DOHH2 (cell line): ENCODE data around the gene HMG20A.

Experiments used
- H3F3A ChIP-seq: fragments of 200-600 bp; sonication (generic), shearing (Covaris generic); 2 replicates; pipeline ENCODE4 v1.6.0; 2016; ENCODE audit warnings: antibody characterized with exemption, mild to moderate bottlenecking; ENCODE audit not compliant: control insufficient read depth, insufficient read depth
- H3K27ac ChIP-seq: fragments of 200-600 bp; sonication (generic); 2 replicates; pipeline ENCODE4 v1.5.1; 2014; ENCODE audit warnings: low read depth, mild to moderate bottlenecking, low read length, moderate library complexity
- H3K27me3 ChIP-seq: fragments of 200-600 bp; sonication (generic); 2 replicates; pipeline ENCODE4 v1.6.1; 2014; ENCODE audit warnings: mild to moderate bottlenecking, low read length, mixed read lengths; ENCODE audit not compliant: control insufficient read depth
- H3K36me3 ChIP-seq: fragments of 200-600 bp; sonication (generic); 2 replicates; pipeline ENCODE4 v1.6.1; 2014; ENCODE audit warnings: mild to moderate bottlenecking, low read length, moderate library complexity, mixed read lengths; ENCODE audit not compliant: control insufficient read depth
- H3K4me1 ChIP-seq: fragments of 200-600 bp; sonication (generic); 2 replicates; pipeline ENCODE4 v1.6.1; 2014; ENCODE audit warnings: mild to moderate bottlenecking, low read length, mixed read lengths; ENCODE audit not compliant: control insufficient read depth
- H3K4me2 ChIP-seq: fragments of 200-600 bp; sonication (generic); 2 replicates; pipeline ENCODE4 v1.6.0; 2014; ENCODE audit warnings: mild to moderate bottlenecking, low read length, moderate library complexity
- H3K4me3 ChIP-seq: fragments of 200-600 bp; sonication (generic); 2 replicates; pipeline ENCODE4 v1.5.1; 2014; ENCODE audit warnings: mild to moderate bottlenecking, low read length, mixed read lengths
- H3K79me2 ChIP-seq: fragments of 200-600 bp; sonication (generic); 2 replicates; pipeline ENCODE4 v1.6.1; 2014; ENCODE audit warnings: mild to moderate bottlenecking, low read length, mixed read lengths; ENCODE audit not compliant: control insufficient read depth
- H3K9me2 ChIP-seq: fragments of 200-600 bp; sonication (generic); replicated peaks from 2 replicates; pipeline ENCODE4 v1.6.1; 2014; ENCODE audit warnings: mild to moderate bottlenecking, low read length, mixed read lengths; ENCODE audit not compliant: control insufficient read depth
- H3K9me3 ChIP-seq: fragments of 200-600 bp; sonication (generic); 2 replicates; pipeline ENCODE4 v1.6.1; 2014; ENCODE audit warnings: antibody characterized with exemption, low read length, mixed read lengths; ENCODE audit not compliant: control insufficient read depth, insufficient read depth
- H4K20me1 ChIP-seq: fragments of 200-600 bp; sonication (generic); 2 replicates; pipeline ENCODE4 v1.6.0; 2014; ENCODE audit warnings: low read depth, mild to moderate bottlenecking, antibody characterized with exemption, low read length, moderate library complexity; ENCODE audit not compliant: control insufficient read depth, insufficient read depth
- CTCF ChIP-seq: fragments of 200-600 bp; sonication (generic); IDR thresholded peaks from one replicate; pipeline ENCODE4 v1.5.1; 2014; ENCODE audit warnings: antibody characterized with exemption, mild to moderate bottlenecking, low read depth, low read length; ENCODE audit not compliant: poor library complexity, severe bottlenecking
- EZH2phosphoT487 ChIP-seq: fragments of 200-600 bp; sonication (generic); IDR thresholded peaks from 2 replicates; pipeline ENCODE4 v1.6.1; 2017; ENCODE audit warnings: borderline replicate concordance, mild to moderate bottlenecking, antibody characterized with exemption, low read length, moderate library complexity, mixed read lengths

The HMG20A gene

DNA sequence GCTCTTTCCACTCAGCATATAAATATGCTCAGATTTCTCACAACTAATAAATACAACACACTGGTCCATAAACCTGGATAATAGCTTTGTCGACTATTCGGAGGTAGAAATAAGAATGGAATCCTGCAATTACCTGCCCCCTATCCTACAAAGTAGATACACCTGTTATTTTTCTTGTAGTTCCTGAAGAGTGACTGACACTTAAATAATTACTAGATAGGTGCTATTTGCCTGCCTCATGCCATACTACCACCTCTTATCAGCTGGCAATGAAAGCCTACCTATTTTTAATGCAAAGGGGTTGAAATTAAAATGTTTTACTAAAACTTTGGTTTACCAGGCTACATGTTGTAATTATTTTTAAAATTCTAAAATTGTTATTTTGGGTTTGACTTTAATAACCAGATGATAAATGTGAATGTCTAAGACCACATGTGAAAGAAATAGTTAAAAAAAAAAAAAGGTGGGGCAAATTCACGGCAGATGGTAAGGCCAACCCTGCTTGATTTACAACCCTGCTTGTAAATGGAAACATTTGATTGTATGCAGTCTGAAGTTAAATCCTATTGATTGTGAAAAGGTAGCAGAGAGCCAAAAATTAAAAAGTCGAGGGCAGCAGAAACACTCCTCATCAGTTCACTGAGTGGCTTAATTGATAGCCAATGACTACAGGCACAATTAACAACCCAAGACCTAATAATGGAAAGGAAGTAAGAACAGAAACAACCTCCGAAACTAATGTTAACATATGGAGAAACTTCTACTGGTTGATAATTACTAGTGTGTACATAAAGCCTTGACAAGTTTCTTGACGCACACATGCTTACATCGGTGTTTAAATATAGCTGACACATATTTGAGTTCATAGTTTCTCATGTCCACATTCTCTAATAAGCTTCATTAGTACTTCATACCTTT is 9.7 kb upstream of the HMG20A start:
- no peak overlapping the region for H3K27ac ChIP-seq
- no peaks in the 10 kb centered on the region for H3K9me3 ChIP-seq
- peaks cover 20% of the 10 kb centered on the region for H3K79me2 ChIP-seq
- no peaks in the 10 kb centered on the region for H3K36me3 ChIP-seq
- TF ChIP-seq EZH2phosphoT487 = no peak
- no peak for TF ChIP-seq CTCF
- H3K27me3 ChIP-seq = no peaks in the 10 kb centered on the region
- no peaks in the 10 kb centered on the region for H3K9me2 ChIP-seq
- no peaks in the 10 kb centered on the region for H3F3A ChIP-seq
- no peak overlapping the region for H3K4me3 ChIP-seq
- peaks cover 23% of the 10 kb centered on the region for H3K4me1 ChIP-seq
- H4K20me1 ChIP-seq = peaks cover 2% of the 10 kb centered on the region; the same call in 1 of the 2 replicates
- H3K4me2 ChIP-seq = no peak overlapping the region

DNA sequence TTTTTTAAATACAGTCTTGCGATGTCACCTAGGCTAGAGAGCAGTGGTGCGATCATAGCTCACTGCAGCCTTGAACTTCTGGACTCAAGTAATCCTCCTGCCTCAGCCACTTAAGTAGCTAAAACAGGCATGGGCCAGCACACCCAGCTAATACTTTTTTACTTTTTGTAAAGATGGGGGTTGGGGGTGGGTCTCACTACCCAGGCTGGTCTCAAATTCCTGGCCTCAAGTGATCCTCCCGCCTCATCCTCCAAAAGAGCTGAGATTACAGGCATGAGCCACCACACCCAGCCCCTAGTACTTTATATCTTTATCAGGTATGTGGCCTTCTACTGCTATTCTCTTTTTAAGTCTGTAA is 9.1 kb upstream of the HMG20A start:
- Histone ChIP-seq H3K4me2 (no peak overlapping the region), H3F3A (no peaks in the 10 kb centered on the region), H3K9me2 (no peaks in the 10 kb centered on the region), H3K27ac (no peak overlapping the region), H4K20me1 (no peaks in the 10 kb centered on the region), H3K36me3 (no peaks in the 10 kb centered on the region), H3K27me3 (no peaks in the 10 kb centered on the region), H3K4me3 (no peak overlapping the region), H3K79me2 (peaks cover 23% of the 10 kb centered on the region), H3K9me3 (no peaks in the 10 kb centered on the region), H3K4me1 (peaks cover 17% of the 10 kb centered on the region)
- TF ChIP-seq CTCF (no peak), EZH2phosphoT487 (no peak)

DNA sequence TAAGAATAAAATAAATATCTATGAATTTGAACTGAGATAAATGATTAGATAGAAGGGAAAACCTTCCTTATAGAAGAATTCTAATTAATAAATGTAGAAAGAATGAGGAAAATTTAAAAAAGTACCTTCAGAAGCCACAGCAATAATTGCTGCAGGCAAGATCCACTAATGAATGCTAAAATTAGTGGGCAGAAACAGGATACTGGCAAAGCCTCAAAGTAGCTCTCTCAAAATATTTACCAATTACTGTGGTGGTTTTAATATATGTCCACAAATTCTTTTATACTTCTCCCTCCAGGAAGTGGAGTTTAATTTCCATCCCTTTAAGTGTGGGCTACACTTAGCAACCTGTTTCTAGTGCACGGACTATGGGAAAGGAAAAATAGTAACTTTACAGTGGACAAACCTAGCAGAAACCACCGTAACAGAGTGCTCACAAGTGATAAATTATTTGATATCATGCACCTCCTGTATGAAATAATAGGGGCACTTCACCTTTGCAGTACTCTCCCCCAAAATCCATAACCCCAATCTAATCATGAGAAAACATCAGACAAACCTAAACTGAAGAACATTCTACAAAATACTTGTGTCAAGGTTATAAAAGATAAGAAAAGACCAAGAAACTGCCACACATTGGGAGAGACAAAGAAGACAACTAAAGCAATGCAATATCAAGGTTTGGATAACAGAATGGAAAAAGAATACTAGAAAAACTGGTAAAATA is 7.6 kb upstream of the HMG20A start:
- H3K79me2 ChIP-seq = peaks cover 32% of the 10 kb centered on the region
- no peaks in the 10 kb centered on the region for H4K20me1 ChIP-seq
- H3K4me2 ChIP-seq = no peak overlapping the region
- peaks cover 17% of the 10 kb centered on the region for H3K4me1 ChIP-seq
- H3K36me3 ChIP-seq = no peaks in the 10 kb centered on the region
- no peaks in the 10 kb centered on the region for H3K9me3 ChIP-seq
- no peaks in the 10 kb centered on the region for H3K9me2 ChIP-seq
- TF ChIP-seq CTCF = no peak
- TF ChIP-seq EZH2phosphoT487 = no peak
- H3K27me3 ChIP-seq = no peaks in the 10 kb centered on the region
- H3K27ac ChIP-seq = no peak overlapping the region
- H3K4me3 ChIP-seq = no peak overlapping the region
- no peaks in the 10 kb centered on the region for H3F3A ChIP-seq
